ENCODE results near the gene TAMALIN.

The TAMALIN gene

DNA sequence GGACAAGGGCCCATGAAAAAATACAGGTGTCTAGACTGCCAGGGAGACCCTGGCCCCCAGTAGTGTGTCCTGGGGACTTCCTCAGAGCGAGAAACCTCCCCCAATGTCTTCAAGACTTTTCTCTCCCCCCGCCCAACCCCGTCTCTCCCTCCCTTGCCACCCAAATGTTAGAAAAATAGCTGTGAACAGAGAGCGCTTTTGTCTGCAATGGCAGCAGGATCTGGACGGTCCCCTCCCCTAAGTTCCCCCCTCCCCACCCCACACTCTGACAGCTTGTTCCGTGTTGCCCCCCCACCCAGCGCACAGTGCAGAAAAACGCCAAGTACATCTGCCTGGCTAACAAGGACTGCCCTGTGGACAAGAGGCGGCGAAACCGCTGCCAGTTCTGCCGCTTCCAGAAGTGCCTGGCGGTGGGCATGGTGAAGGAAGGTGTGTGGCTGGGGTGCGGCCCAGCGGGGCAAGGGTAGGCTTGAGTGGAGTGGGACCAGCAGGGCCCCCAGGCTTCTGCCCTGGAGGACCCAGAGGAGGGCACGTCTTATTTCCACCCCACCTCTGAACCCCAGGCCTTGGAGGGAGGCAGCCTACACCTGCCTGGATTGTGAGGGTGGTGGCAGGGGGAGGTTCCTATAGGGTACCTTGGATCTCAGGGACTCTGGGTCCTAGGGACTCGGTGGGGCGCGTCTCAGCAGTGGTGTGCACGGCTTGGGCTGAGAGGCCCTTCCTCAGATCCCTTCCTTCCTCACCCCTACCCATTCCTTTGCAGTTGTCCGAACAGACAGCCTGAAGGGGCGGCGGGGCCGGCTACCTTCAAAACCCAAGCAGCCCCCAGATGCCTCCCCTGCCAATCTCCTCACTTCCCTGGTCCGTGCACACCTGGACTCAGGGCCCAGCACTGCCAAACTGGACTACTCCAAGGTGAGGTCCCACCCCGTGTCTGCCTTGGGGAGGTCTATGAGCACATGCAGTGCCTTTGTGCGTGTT is 49.3 kb downstream of the TAMALIN start:
- no peak for DNase-seq (ENCODE audit: low read depth)

GRCh38 chr12:52056801-52057637 is 50.3 kb downstream of the TAMALIN start:
- no peak for DNase-seq (ENCODE audit: low read depth)

GRCh38 chr12:52057638-52058576 is 51.2 kb downstream of the TAMALIN start:
- DNase-seq (ENCODE audit: low read depth): no peak

GRCh38 chr12:52058631-52059361 is 52.0 kb downstream of the TAMALIN start:
- DNase-seq (ENCODE audit: low read depth): no peak

DNA sequence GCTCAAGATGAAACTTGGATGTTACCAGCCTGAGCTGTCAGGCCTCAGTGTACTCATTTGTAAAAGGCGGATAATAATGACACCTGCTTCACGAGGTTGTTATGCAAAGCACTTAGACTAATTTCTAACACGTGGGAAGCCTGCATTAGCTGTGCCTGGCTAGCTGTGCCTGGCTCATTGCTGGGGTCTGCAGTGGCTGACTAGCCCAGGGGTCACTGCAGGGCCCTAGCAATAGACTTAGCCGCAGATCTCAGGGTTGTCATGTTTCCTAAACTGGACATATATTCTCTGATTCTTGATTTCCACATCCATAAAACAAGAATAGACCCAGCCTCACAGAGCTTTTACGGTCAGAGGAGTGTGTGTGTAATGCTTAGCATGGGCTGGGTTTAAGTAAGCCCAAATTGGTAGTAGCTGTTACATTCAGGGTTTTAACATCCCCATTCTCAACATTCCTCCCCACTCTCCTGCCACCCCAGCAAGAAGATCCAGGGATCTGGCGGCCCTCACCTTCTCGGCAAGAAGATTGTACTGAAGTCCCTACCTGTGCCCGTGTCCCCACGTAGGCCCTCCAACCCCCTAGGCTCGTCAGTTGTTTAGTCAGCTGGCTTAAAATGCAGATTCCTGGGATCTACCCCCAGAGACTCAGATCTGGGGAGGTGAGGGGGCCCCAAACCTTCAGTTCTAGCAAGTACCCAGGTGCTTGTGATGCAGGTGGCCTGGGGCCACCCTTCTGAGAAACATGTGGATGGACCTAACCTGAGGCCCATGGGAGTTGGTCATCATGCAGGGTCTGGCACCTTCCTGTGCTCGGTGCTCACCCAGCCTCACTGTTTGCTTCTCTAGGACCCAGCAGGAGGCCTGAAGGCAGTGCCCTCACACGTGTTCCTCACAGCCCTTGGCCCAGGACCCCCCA is 53.1 kb downstream of the TAMALIN start:
- DNase-seq (ENCODE audit: low read depth): no peak

DNA sequence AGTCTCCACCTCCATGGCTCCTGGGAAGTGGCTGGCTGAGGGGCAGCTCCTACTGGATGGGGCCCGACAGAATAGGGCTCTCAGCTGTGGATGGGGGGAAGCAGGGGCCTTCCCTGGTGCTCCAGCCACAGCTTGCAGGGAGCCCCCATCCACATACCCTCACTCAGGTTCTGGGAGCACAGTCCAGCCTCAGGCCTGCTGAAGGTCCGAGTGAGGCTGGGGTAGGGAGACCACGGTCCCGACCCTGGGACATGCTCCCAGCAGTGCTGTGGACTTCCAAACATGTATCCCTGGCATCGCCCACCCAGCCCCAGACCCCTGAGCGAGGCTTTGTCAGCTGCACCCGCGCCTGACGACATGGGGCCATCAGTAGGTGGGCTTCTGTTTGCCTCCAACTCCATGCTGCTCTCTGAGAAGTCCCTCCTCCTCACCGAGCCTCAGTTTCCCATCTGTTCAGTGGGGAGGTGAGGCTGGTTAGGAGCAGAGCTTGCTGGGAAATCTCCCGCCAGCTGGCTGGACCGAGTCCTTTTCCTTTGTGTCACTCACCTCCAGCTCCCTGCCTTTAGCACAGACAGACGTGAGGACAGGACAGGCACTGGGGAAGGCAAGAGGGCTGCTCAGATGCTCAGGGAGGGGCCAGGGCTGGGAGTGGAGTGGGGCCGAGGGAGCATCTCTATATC is 53.9 kb downstream of the TAMALIN start:
- no peak for DNase-seq (ENCODE audit: low read depth)

- no peak for DNase-seq (ENCODE audit: low read depth)
Measured at GRCh38 chr12:52061470-52062166, 54.9 kb downstream of the TAMALIN start.

- no peak for DNase-seq (ENCODE audit: low read depth)
Measured at GRCh38 chr12:52062167-52063081, 55.7 kb downstream of the TAMALIN start.

DNA sequence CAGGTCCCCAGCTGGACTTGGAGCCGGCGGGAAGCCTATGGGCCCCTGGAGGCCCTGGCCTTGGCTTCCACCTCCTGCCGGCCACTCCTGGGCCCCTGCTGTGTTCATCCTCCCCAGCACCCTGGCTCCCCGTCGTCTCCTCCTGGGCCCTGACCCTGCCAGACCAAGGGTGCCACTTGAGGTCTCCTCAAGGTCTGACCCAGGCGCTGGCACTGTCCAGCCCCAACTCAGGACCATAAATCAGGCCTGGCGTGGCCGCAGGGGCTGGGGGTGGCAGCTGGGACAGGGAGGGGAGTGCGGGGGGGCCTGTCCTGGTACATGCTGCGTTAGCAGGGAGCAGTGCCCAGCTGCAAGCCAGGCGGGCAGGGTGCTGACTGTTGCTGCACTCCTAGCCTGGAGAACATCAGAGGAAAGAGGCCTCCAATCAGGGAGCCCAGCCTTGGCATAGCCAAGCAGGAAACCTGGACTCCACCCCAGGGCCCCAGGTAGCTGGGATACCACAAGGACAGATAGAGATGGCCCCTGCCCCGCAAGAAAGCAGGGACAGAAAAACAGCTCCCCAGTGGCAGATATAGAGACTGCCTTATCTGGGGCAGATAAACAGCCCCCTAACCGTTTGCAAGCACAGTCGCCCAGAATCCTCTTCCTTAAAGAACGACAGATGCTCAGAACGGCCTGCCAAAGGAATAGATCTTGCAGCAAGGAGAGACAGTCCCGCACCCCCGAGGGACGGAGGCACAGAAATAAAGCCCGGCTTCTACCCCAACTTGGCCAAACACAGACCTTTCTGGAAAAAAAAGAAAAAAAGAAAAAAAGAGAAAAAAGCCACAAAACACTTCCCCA is 56.6 kb downstream of the TAMALIN start:
- DNase-seq (ENCODE audit: low read depth): no peak

GRCh38 chr12:52063981-52064649 is 57.4 kb downstream of the TAMALIN start:
- DNase-seq (ENCODE audit: low read depth): peak; percentile 53

Data from non-pigmented ciliary epithelial cell (primary cell).